H9 (cell line): ENCODE data around the gene KLHL14. TPM values are rescaled to one million over a fixed set of nuclear protein-coding genes. Genes with fewer than 3 reads are reported as not detected.

Source experiments
- DNase-seq: peaks from one replicate; pipeline ENCODE4 v3.0.0-alpha.2; 2017
- H2AFZ ChIP-seq: one replicate; pipeline ENCODE4 v1.6.1; 2013; ENCODE audit warnings: mild to moderate bottlenecking, low read length, control low read depth, moderate library complexity
- H2AK5ac ChIP-seq: 2 replicates; pipeline ENCODE4 v1.6.1; 2013; ENCODE audit warnings: low read length, control low read depth, mixed read lengths; ENCODE audit not compliant: insufficient read length
- H2BK120ac ChIP-seq: one replicate; pipeline ENCODE4 v1.6.1; 2013; ENCODE audit warnings: low read depth, mild to moderate bottlenecking, low read length, control low read depth, inconsistent platforms; ENCODE audit not compliant: poor library complexity, severe bottlenecking
- H2BK12ac ChIP-seq: 2 replicates; pipeline ENCODE4 v1.6.1; 2013; ENCODE audit warnings: low read length, control low read depth, mixed read lengths, low read depth; ENCODE audit not compliant: insufficient read length
- H2BK15ac ChIP-seq: 2 replicates; pipeline ENCODE4 v1.6.1; 2013; ENCODE audit warnings: low read depth, low read length, control low read depth
- H2BK20ac ChIP-seq: one replicate; pipeline ENCODE4 v1.6.1; 2013; ENCODE audit warnings: low read depth, mild to moderate bottlenecking, low read length, control low read depth, inconsistent platforms; ENCODE audit not compliant: poor library complexity, severe bottlenecking
- H2BK5ac ChIP-seq: 2 replicates; pipeline ENCODE4 v1.6.1; 2013; ENCODE audit warnings: low read length, control low read depth, mixed read lengths; ENCODE audit not compliant: insufficient read length
- H3K14ac ChIP-seq: 2 replicates; pipeline ENCODE4 v1.6.1; 2013; ENCODE audit warnings: low read length, control low read depth; ENCODE audit not compliant: insufficient read depth
- H3K18ac ChIP-seq: 2 replicates; pipeline ENCODE4 v1.6.1; 2013; ENCODE audit warnings: low read depth, mild to moderate bottlenecking, mixed read lengths, low read length, control low read depth; ENCODE audit not compliant: insufficient read length
- H3K23ac ChIP-seq: 2 replicates; pipeline ENCODE4 v1.6.1; 2013; ENCODE audit warnings: low read length, control low read depth, mixed read lengths, low read depth; ENCODE audit not compliant: insufficient read length
- H3K23me2 ChIP-seq: 2 replicates; pipeline ENCODE4 v1.6.1; 2013; ENCODE audit warnings: low read depth, mild to moderate bottlenecking, mixed read lengths, low read length, control low read depth; ENCODE audit not compliant: insufficient read length, poor library complexity, severe bottlenecking
- H3K27ac ChIP-seq: 2 replicates; pipeline ENCODE4 v1.5.1; 2013; ENCODE audit warnings: low read length, control low read depth, mixed read lengths, low read depth; ENCODE audit not compliant: insufficient read length
- H3K27me3 ChIP-seq: 2 replicates; pipeline ENCODE4 v1.6.1; 2013; ENCODE audit warnings: low read length, control low read depth, inconsistent platforms; ENCODE audit not compliant: insufficient read depth
- H3K4ac ChIP-seq: 2 replicates; pipeline ENCODE4 v1.6.1; 2013; ENCODE audit warnings: low read depth, mild to moderate bottlenecking, control low read depth, inconsistent platforms, low read length, moderate library complexity
- H3K4me1 ChIP-seq: 2 replicates; pipeline ENCODE4 v1.6.1; 2013; ENCODE audit warnings: low read length, control low read depth, inconsistent platforms; ENCODE audit not compliant: insufficient read depth
- H3K4me2 ChIP-seq: 2 replicates; pipeline ENCODE4 v1.6.1; 2013; ENCODE audit warnings: low read length, control low read depth, mixed read lengths; ENCODE audit not compliant: insufficient read length, insufficient read depth
- H3K56ac ChIP-seq: 2 replicates; pipeline ENCODE4 v1.6.1; 2013; ENCODE audit warnings: low read depth, mild to moderate bottlenecking, mixed read lengths, low read length, control low read depth; ENCODE audit not compliant: insufficient read length
- H3K79me1 ChIP-seq: 2 replicates; pipeline ENCODE4 v1.6.1; 2013; ENCODE audit warnings: low read depth, mild to moderate bottlenecking, moderate library complexity, low read length, control low read depth, inconsistent platforms; ENCODE audit not compliant: insufficient read depth, poor library complexity, severe bottlenecking
- H3K79me2 ChIP-seq: 2 replicates; pipeline ENCODE4 v1.6.1; 2013; ENCODE audit warnings: low read length, control low read depth, inconsistent platforms; ENCODE audit not compliant: insufficient read depth
- H3K9ac ChIP-seq: 2 replicates; pipeline ENCODE4 v1.6.1; 2013; ENCODE audit warnings: low read length, control low read depth, mixed read lengths; ENCODE audit not compliant: insufficient read length; ENCODE audit errors: extremely low read depth
- H3K9me3 ChIP-seq: one replicate; pipeline ENCODE4 v1.6.1; 2013; ENCODE audit warnings: low read depth, low read length, inconsistent platforms; ENCODE audit not compliant: control insufficient read depth
- H3T11ph ChIP-seq: one replicate; pipeline ENCODE4 v1.6.1; 2013; ENCODE audit warnings: mild to moderate bottlenecking, low read length, control low read depth, inconsistent platforms
- H4K20me1 ChIP-seq: one replicate; pipeline ENCODE4 v1.6.1; 2013; ENCODE audit not compliant: control insufficient read depth, insufficient read length, insufficient read depth
- H4K5ac ChIP-seq: 2 replicates; pipeline ENCODE4 v1.6.1; 2013; ENCODE audit warnings: low read depth, mild to moderate bottlenecking, mixed read lengths, low read length, control low read depth; ENCODE audit not compliant: insufficient read length
- H4K8ac ChIP-seq: replicated peaks from 2 replicates; pipeline ENCODE4 v1.6.1; 2013; ENCODE audit warnings: low read length, control low read depth, mixed read lengths, low read depth; ENCODE audit not compliant: insufficient read length
- H4K91ac ChIP-seq: 2 replicates; pipeline ENCODE4 v1.6.1; 2013; ENCODE audit warnings: low read depth, mild to moderate bottlenecking, moderate library complexity, mixed read lengths, low read length, control low read depth; ENCODE audit not compliant: insufficient read length
- H3K27ac Mint-ChIP-seq, 3 experiments: 2 replicates in 2 of 3; 3 replicates in 1 of 3; pipeline ENCODE4 v1.8.0; 2020 to 2021; ENCODE audit warnings: mixed read lengths in 3 of 3, mild to moderate bottlenecking in 1 of 3, moderate library complexity in 1 of 3
- H3K27me3 Mint-ChIP-seq: 2 replicates; pipeline ENCODE4 v1.8.0; 2021; ENCODE audit warnings: low read depth, mild to moderate bottlenecking, moderate library complexity, mixed read lengths
- H3K36me3 Mint-ChIP-seq, 3 experiments: 2 replicates in 2 of 3; 3 replicates in 1 of 3; pipeline ENCODE4 v1.8.0; 2020 to 2021; ENCODE audit warnings: low read depth in 3 of 3, mixed read lengths in 3 of 3; ENCODE audit not compliant: insufficient read depth in 1 of 3
- H3K4me1 Mint-ChIP-seq, 2 experiments: 2 replicates each; pipeline ENCODE4 v1.8.0; 2020; ENCODE audit warnings: mixed read lengths in 2 of 2
- H3K4me3 Mint-ChIP-seq, 2 experiments: 2 replicates in 1 of 2; 3 replicates in 1 of 2; pipeline ENCODE4 v1.8.0; 2020 to 2021; ENCODE audit warnings: mild to moderate bottlenecking in 2 of 2, mixed read lengths in 2 of 2, moderate library complexity in 1 of 2
- H3K9me3 Mint-ChIP-seq, 2 experiments: 2 replicates in 1 of 2; 3 replicates in 1 of 2; pipeline ENCODE4 v1.8.0; 2020; ENCODE audit warnings: mild to moderate bottlenecking in 2 of 2, mixed read lengths in 2 of 2, moderate library complexity in 1 of 2
- WGBS: extraction: QIAGEN DNeasy Blood & Tissue Kit; methylation state at CpG from one replicate; pipeline ENCODE4 v1.1.7; 2013; ENCODE audit warnings: missing lambda C conversion rate, low lambda C conversion rate, mixed read lengths; ENCODE audit not compliant: insufficient read length; ENCODE audit errors: extremely low coverage; 5-methylcytosine and 5-hydroxymethylcytosine counted together
- total RNA-seq: library from RNA; stranded (reverse); gene quantifications from 2 replicates; pipeline ENCODE4 v1.2.1, GENCODE V29; 2021
- TF ChIP-seq, protein P1 (sequence below): fragments of 200-600 bp; sonication (generic); conservative IDR thresholded peaks from 3 replicates; pipeline ENCODE4 v1.8.0; 2021; ENCODE audit warnings: antibody characterized with exemption, mild to moderate bottlenecking

Gene KLHL14
- total RNA-seq, 1 experiment from 2014 or later: 1.0 TPM

DNA sequence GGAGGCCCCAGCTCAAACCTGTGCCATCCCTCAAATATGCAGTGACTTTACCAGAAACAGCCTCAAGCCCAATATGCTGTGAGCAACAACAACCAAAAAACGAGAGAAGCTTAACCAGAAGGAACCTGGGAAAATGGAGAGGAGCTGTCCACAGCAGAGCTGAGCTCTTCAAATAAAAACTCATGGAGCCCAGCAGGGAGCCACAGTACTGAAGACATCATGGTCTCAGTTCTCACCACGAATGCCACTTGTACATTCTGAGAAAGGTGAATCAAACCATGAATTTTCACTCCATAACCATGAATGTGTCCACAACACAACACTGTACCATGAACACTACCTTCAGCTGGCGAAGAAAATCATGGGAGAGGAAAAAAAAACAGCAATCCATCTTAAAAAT is 50.5 kb downstream of the KLHL14 start:
- no peaks in the 10 kb centered on the region for H3K4me1 ChIP-seq
- H3K4me2 ChIP-seq: no peak overlapping the region
- H3K4ac ChIP-seq: no peak overlapping the region
- H4K8ac ChIP-seq: no peak overlapping the region
- H4K5ac ChIP-seq: no peak overlapping the region
- Mint-ChIP-seq H3K9me3 (no peaks in the 10 kb centered on the region), H3K27me3 (no peaks in the 10 kb centered on the region), H3K4me1 (no peaks in the 10 kb centered on the region), H3K27ac (no peak overlapping the region), H3K36me3 (no peaks in the 10 kb centered on the region), H3K4me3 (no peak overlapping the region)
- no peak overlapping the region for H2AK5ac ChIP-seq
- H2AFZ ChIP-seq: no peak overlapping the region
- no peak overlapping the region for H2BK5ac ChIP-seq
- no peak overlapping the region for H3K56ac ChIP-seq
- TF ChIP-seq, protein P1, sequence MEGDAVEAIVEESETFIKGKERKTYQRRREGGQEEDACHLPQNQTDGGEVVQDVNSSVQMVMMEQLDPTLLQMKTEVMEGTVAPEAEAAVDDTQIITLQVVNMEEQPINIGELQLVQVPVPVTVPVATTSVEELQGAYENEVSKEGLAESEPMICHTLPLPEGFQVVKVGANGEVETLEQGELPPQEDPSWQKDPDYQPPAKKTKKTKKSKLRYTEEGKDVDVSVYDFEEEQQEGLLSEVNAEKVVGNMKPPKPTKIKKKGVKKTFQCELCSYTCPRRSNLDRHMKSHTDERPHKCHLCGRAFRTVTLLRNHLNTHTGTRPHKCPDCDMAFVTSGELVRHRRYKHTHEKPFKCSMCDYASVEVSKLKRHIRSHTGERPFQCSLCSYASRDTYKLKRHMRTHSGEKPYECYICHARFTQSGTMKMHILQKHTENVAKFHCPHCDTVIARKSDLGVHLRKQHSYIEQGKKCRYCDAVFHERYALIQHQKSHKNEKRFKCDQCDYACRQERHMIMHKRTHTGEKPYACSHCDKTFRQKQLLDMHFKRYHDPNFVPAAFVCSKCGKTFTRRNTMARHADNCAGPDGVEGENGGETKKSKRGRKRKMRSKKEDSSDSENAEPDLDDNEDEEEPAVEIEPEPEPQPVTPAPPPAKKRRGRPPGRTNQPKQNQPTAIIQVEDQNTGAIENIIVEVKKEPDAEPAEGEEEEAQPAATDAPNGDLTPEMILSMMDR: no peak
- H2BK120ac ChIP-seq: no peak overlapping the region
- H3K79me2 ChIP-seq: no peaks in the 10 kb centered on the region
- no peak overlapping the region for H4K91ac ChIP-seq
- no peak overlapping the region for H2BK15ac ChIP-seq
- H3K18ac ChIP-seq: no peak overlapping the region
- H3K14ac ChIP-seq: no peak overlapping the region
- no peak overlapping the region for H2BK20ac ChIP-seq
- H3K27me3 ChIP-seq: no peaks in the 10 kb centered on the region
- no peaks in the 10 kb centered on the region for H4K20me1 ChIP-seq
- no peak for DNase-seq
- H3K79me1 ChIP-seq: no peaks in the 10 kb centered on the region
- no peaks in the 10 kb centered on the region for H3K9me3 ChIP-seq
- no CpG with 5 or more reads among the region's 3 CpGs for WGBS
- no peak overlapping the region for H3K9ac ChIP-seq
- no peak overlapping the region for H3K27ac ChIP-seq
- no peak overlapping the region for H2BK12ac ChIP-seq
- no peak overlapping the region for H3K23ac ChIP-seq
- no peak overlapping the region for H3T11ph ChIP-seq
- H3K23me2 ChIP-seq: no peaks in the 10 kb centered on the region
